K562 (cell line): Measurements from ENCODE around the gene ESPL1. TPM values are rescaled to one million over a fixed set of nuclear protein-coding genes. Genes with fewer than 3 reads are reported as not detected.

Experiments used
- CBFA2T2 ChIP-seq: fragments of 450-650 bp; conservative IDR thresholded peaks from 2 replicates; pipeline ENCODE4 v1.6.1; 2017; ENCODE audit warnings: mild to moderate bottlenecking
- CREBBP ChIP-seq: IDR thresholded peaks from one replicate; pipeline ENCODE4 v1.6.1; 2012; ENCODE audit warnings: low read depth, mild to moderate bottlenecking, control low read depth, inconsistent platforms, low read length
- EP400 ChIP-seq: fragments of 450-650 bp; IDR thresholded peaks from 2 replicates; pipeline ENCODE4 v1.6.1; 2017; ENCODE audit warnings: antibody characterized with exemption, mild to moderate bottlenecking, moderate library complexity
- FOXK2 ChIP-seq, 2 experiments: fragments of 450-650 bp; IDR thresholded peaks in 1 of 2; conservative IDR thresholded peaks in 1 of 2; 2 replicates each; pipeline ENCODE4 v1.6.1; 2016; ENCODE audit warnings: low read depth in 2 of 2, mild to moderate bottlenecking in 1 of 2
- HMGN3 ChIP-seq: IDR thresholded peaks from 2 replicates; pipeline ENCODE4 v1.6.1; 2011; ENCODE audit warnings: borderline replicate concordance, low read depth, mild to moderate bottlenecking, mixed read lengths, low read length; ENCODE audit not compliant: insufficient read length; ENCODE audit errors: extremely low read depth
- IRF2 ChIP-seq: sonication (generic); formaldehyde crosslinking; IDR thresholded peaks from 2 replicates; pipeline ENCODE4 v1.8.1; 2022; ENCODE audit warnings: mild to moderate bottlenecking, missing genetic modification reagents
- LEF1 ChIP-seq: fragments of 450-650 bp; IDR thresholded peaks from 2 replicates; pipeline ENCODE4 v1.6.1; 2016; ENCODE audit warnings: mild to moderate bottlenecking
- MAZ ChIP-seq, 2 experiments: fragments of 450-650 bp in 1 of 2; sonication (generic) in 1 of 2; formaldehyde crosslinking; IDR thresholded peaks in 1 of 2; conservative IDR thresholded peaks in 1 of 2; 2 replicates each; pipeline versions ENCODE4 v1.4.0 to v1.5.0; 2020; ENCODE audit warnings: mild to moderate bottlenecking in 1 of 2, missing genetic modification reagents in 1 of 2
- PTRF ChIP-seq: fragments of 450-650 bp; IDR thresholded peaks from 2 replicates; pipeline ENCODE4 v1.6.1; 2016; ENCODE audit warnings: mild to moderate bottlenecking, missing genetic modification characterization, missing compliant biosample characterization
- RBM17 ChIP-seq: fragments of 200-400 bp; formaldehyde crosslinking; IDR thresholded peaks from 2 replicates; pipeline ENCODE4 v1.6.1; 2017; ENCODE audit warnings: low read depth, mild to moderate bottlenecking, low read length, borderline replicate concordance
- SRSF9 ChIP-seq: fragments of 200-400 bp; formaldehyde crosslinking; IDR thresholded peaks from 2 replicates; pipeline ENCODE4 v1.6.1; 2017; ENCODE audit warnings: low read depth, low read length, borderline replicate concordance
- TEAD4 ChIP-seq, 2 experiments: sonication (generic) in 1 of 2; formaldehyde crosslinking in 1 of 2; IDR thresholded peaks; 2 replicates each; pipeline versions ENCODE4 v1.6.1 to v1.8.0; 2012 to 2022; ENCODE audit warnings: borderline replicate concordance in 1 of 2, inconsistent platforms in 1 of 2, low read length in 1 of 2, mild to moderate bottlenecking in 1 of 2, missing genetic modification reagents in 1 of 2
- ZNF217 ChIP-seq: sonication (generic); formaldehyde crosslinking; IDR thresholded peaks from 2 replicates; pipeline ENCODE4 v1.8.0; 2022; ENCODE audit warnings: mild to moderate bottlenecking, missing genetic modification reagents
- ZSCAN32 ChIP-seq: fragments of 450-650 bp; formaldehyde crosslinking; IDR thresholded peaks from 2 replicates; pipeline ENCODE4 v1.4.0; 2020; ENCODE audit warnings: mild to moderate bottlenecking, moderate library complexity
- polyA plus RNA-seq, 8 experiments: library from polyadenylated mRNA; depleted of rRNA in 4 of 8; stranded (reverse) in 5 of 8; unstranded in 3 of 8; fragments of >200 nt; fragmentation: Nextera tagmentation in 2 of 8; fragmentation: Illumina TruSeq in 1 of 8; extraction: Ambion mirVana in 2 of 8; extraction: Trizol in 1 of 8; gene quantifications; 2 replicates each; pipeline versions ENCODE4 v1.2.1 to v1.2.3, GENCODE V29; 2011 to 2014; ENCODE audit warnings: inconsistent platforms in 1 of 8, missing spikeins in 1 of 8
- total RNA-seq, 7 experiments: library from RNA; depleted of rRNA in 6 of 7; stranded (reverse); fragments of >200 nt in 6 of 7; fragmentation: Illumina TruSeq in 2 of 7; extraction: Trizol in 2 of 7; gene quantifications; 2 replicates each; pipeline versions ENCODE4 v1.2.1 to v1.2.3, GENCODE V29; 2011 to 2021; ENCODE audit warnings: low replicate concordance in 1 of 7
- TF ChIP-seq, protein P1 (sequence below): fragments of 150-350 bp; IDR thresholded peaks from 2 replicates; pipeline ENCODE4 v1.6.1; 2014; ENCODE audit warnings: low read depth, mild to moderate bottlenecking, low read length, borderline replicate concordance
- TF ChIP-seq, protein P2 (sequence below): fragments of 450-650 bp; formaldehyde crosslinking; IDR thresholded peaks from 2 replicates; pipeline ENCODE4 v1.4.0; 2022; ENCODE audit warnings: missing genetic modification characterization
- TF ChIP-seq, protein P3 (sequence below), 3 experiments: fragments of 200-800 bp in 1 of 3; sonication (Bioruptor generic) in 1 of 3; sonication (generic) in 1 of 3; formaldehyde crosslinking in 1 of 3; IDR thresholded peaks; 2 replicates each; pipeline versions ENCODE4 v1.6.1 to v1.8.0; 2016 to 2022; ENCODE audit warnings: mild to moderate bottlenecking in 2 of 3, missing compliant biosample characterization in 2 of 3, missing genetic modification characterization in 2 of 3, missing genetic modification reagents in 1 of 3
- TF ChIP-seq, protein P4 (sequence below): fragments of 250-450 bp; sonication (Bioruptor Pico); IDR thresholded peaks from 2 replicates; pipeline ENCODE4 v1.8.0; 2022; ENCODE audit warnings: moderate library complexity, mild to moderate bottlenecking, inconsistent platforms

ESPL1 gene
- total and polyA plus RNA-seq, 9 of the 15 experiments (the other 6 are each of a cell fraction or from before 2014, with no cell fraction given): 1.2 to 55.0 (median 18.7) TPM

DNA sequence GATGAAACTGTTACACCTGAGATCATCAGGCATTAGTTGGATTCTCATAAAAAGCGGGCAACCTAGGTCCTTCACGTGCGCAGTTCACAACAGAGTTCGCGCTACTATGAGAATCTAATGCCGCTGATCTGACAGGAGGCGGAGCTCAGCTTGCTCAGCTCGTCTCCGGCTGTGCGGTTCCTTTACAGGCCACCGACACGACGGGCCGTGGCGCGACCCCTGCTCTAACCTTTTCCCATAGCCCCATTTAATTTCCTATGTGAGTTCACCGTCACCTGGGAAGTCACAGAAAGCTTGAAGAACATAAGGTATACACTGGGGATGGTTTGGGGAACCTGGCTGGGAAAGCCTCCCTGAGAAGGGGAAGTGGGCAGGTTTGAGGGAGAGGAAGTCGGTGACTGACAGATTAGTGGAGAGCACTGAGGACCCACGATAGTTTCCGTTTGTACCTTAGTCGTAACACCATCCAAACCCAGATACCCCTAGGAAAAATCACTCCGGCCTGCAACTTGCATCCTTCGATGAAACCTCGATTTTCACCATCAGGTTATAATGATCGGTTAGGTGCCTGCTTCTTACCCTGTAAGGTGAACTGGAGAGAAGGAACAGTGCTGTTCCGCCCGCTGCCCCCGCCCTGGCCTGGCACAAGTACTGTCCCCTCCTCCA is 56.1 kb downstream of the ESPL1 start (continued):
- TF ChIP-seq, protein P1, sequence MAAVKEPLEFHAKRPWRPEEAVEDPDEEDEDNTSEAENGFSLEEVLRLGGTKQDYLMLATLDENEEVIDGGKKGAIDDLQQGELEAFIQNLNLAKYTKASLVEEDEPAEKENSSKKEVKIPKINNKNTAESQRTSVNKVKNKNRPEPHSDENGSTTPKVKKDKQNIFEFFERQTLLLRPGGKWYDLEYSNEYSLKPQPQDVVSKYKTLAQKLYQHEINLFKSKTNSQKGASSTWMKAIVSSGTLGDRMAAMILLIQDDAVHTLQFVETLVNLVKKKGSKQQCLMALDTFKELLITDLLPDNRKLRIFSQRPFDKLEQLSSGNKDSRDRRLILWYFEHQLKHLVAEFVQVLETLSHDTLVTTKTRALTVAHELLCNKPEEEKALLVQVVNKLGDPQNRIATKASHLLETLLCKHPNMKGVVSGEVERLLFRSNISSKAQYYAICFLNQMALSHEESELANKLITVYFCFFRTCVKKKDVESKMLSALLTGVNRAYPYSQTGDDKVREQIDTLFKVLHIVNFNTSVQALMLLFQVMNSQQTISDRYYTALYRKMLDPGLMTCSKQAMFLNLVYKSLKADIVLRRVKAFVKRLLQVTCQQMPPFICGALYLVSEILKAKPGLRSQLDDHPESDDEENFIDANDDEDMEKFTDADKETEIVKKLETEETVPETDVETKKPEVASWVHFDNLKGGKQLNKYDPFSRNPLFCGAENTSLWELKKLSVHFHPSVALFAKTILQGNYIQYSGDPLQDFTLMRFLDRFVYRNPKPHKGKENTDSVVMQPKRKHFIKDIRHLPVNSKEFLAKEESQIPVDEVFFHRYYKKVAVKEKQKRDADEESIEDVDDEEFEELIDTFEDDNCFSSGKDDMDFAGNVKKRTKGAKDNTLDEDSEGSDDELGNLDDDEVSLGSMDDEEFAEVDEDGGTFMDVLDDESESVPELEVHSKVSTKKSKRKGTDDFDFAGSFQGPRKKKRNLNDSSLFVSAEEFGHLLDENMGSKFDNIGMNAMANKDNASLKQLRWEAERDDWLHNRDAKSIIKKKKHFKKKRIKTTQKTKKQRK: no peak
- TF ChIP-seq ZSCAN32 (CRISPR knock-in tag) (no peak), CBFA2T2 (no peak), HMGN3 (no peak), SRSF9 (no peak), PTRF (tag) (no peak), CREBBP (no peak), IRF2 (no peak), ZNF217 (CRISPR knock-in tag) (no peak), LEF1 (no peak), FOXK2 (conservative IDR thresholded peaks at IDR 0.05 in 1 of 2, IDR thresholded peaks at IDR 0.05 in 1 of 2; ENCODE audit: low read depth in 2 of 2) (no peak), TEAD4 (IDR thresholded peaks at IDR 0.05; ENCODE audit: low read length) (no peak), TEAD4 (CRISPR knock-in tag; IDR thresholded peaks at IDR 0.05; ENCODE audit: borderline replicate concordance) (no peak), RBM17 (no peak), EP400 (no peak), MAZ (CRISPR knock-in tag; conservative IDR thresholded peaks at IDR 0.05 in 1 of 2, IDR thresholded peaks at IDR 0.05 in 1 of 2) (no peak; a peak in 1 of 4 replicates)
- TF ChIP-seq, protein P2, sequence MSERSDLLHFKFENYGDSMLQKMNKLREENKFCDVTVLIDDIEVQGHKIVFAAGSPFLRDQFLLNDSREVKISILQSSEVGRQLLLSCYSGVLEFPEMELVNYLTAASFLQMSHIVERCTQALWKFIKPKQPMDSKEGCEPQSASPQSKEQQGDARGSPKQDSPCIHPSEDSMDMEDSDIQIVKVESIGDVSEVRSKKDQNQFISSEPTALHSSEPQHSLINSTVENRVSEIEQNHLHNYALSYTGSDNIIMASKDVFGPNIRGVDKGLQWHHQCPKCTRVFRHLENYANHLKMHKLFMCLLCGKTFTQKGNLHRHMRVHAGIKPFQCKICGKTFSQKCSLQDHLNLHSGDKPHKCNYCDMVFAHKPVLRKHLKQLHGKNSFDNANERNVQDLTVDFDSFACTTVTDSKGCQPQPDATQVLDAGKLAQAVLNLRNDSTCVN: no peak
- TF ChIP-seq, protein P3, sequence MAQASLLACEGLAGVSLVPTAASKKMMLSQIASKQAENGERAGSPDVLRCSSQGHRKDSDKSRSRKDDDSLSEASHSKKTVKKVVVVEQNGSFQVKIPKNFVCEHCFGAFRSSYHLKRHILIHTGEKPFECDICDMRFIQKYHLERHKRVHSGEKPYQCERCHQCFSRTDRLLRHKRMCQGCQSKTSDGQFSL (CRISPR knock-in tag; IDR thresholded peaks at IDR 0.05): no peak
- TF ChIP-seq, protein P3 (tag; IDR thresholded peaks at IDR 0.05): no peak
- TF ChIP-seq, protein P4, sequence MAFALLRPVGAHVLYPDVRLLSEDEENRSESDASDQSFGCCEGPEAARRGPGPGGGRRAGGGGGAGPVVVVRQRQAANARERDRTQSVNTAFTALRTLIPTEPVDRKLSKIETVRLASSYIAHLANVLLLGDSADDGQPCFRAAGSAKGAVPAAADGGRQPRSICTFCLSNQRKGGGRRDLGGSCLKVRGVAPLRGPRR (CRISPR knock-in tag): no peak
